ENCODE data around the gene CTPS2. TPM values are rescaled to one million over a fixed set of nuclear protein-coding genes. Genes with fewer than 3 reads are reported as not detected.
A peak's percentile ranks its signal among the peaks of the same experiment; 100 is the strongest.

The CTPS2 gene
- total and polyA plus RNA-seq, 2 donors (not counting 3 experiments of a cell fraction or from before 2014, with no cell fraction given): 7.4 to 15.7 TPM

DNA sequence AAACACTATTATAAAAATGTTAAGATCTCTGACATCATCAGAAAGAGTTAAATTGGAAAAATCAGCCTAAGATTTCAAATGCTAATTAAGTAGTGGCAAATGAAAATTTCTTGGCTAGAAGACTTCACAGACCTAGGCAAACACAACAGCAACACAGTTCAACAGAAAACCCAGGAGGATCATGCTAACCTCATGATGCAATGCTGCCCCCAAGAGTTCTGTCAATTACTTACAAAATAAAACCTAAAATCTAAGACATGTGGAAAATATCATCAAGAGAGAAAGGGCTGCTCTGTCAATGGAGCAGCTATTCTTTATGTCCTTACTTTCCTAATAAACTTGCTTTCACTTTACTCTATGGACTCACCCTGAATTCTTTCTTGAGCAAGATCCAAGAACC lies 41.5 kb downstream of the CTPS2 start:
- dilution Hi-C loops (cut with MboI; ENCODE audit: extremely low pct_ligation_motif_present, low sequenced_read_pairs) (no loop called here), intact Hi-C loops (cut with micrococcal nuclease) (loop anchor here (1.0 to 5.0 kb wide), 3 partner anchors 235 to 739 kb away; partner anchors contain the start of gene GRPR)
- Histone ChIP-seq H3K27ac (ENCODE audit: insufficient read depth, low read depth, low read length) (no peak overlapping the region), H3K4me2 (ENCODE audit: insufficient read depth, low read length) (no peak overlapping the region), H3K36me3 (ENCODE audit: control insufficient read depth in 2 of 2, extremely low read depth in 1 of 2, insufficient read depth in 2 of 2, low read length in 2 of 2) (peaks cover 0 to 3% of the 10 kb centered on the region in 2 experiments), H3K4me3 (replicated peaks in 1 of 3; ENCODE audit: insufficient read depth in 1 of 3, low read depth in 1 of 3, low read length in 3 of 3) (no peak overlapping the region), H4K20me1 (replicated peaks; ENCODE audit: control insufficient read depth, extremely low read depth, insufficient read depth, low read length) (no peaks in the 10 kb centered on the region), H3K79me2 (ENCODE audit: control insufficient read depth, insufficient read depth, low read length) (no peaks in the 10 kb centered on the region), H3K4me1 (ENCODE audit: control insufficient read depth, extremely low read depth, insufficient read depth, low read length) (no peaks in the 10 kb centered on the region), H3K9me1 (replicated peaks; ENCODE audit: control insufficient read depth, extremely low read depth, insufficient read depth, low read length) (no peaks in the 10 kb centered on the region), H3K9ac (replicated peaks; ENCODE audit: extremely low read depth, insufficient read depth, low read length) (no peak overlapping the region), H3K9me3 (replicated peaks; ENCODE audit: control insufficient read depth, insufficient read depth, low read length) (no peaks in the 10 kb centered on the region), H2AFZ (ENCODE audit: low read depth, low read length) (no peak overlapping the region), H3K27me3 (ENCODE audit: control insufficient read depth in 2 of 2, insufficient read depth in 2 of 2, low read length in 2 of 2) (no peaks in the 10 kb centered on the region)
- POLR2A ChIA-PET: interaction anchor here (0.7 kb wide), 1 partner anchor 227 kb away, joined by 6 read pairs; no protein-coding TSS in a partner anchor
- BruUV-seq (replicated peaks): no TSS peak
- TF ChIP-seq GATA2 (IDR thresholded peaks at IDR 0.05; ENCODE audit: insufficient read depth, insufficient read length, low read depth, low read length): no peak
- TF ChIP-seq, protein P1, sequence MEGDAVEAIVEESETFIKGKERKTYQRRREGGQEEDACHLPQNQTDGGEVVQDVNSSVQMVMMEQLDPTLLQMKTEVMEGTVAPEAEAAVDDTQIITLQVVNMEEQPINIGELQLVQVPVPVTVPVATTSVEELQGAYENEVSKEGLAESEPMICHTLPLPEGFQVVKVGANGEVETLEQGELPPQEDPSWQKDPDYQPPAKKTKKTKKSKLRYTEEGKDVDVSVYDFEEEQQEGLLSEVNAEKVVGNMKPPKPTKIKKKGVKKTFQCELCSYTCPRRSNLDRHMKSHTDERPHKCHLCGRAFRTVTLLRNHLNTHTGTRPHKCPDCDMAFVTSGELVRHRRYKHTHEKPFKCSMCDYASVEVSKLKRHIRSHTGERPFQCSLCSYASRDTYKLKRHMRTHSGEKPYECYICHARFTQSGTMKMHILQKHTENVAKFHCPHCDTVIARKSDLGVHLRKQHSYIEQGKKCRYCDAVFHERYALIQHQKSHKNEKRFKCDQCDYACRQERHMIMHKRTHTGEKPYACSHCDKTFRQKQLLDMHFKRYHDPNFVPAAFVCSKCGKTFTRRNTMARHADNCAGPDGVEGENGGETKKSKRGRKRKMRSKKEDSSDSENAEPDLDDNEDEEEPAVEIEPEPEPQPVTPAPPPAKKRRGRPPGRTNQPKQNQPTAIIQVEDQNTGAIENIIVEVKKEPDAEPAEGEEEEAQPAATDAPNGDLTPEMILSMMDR (IDR thresholded peaks at IDR 0.05; ENCODE audit: extremely low read depth in 1 of 2, insufficient read depth in 1 of 2, low read depth in 1 of 2, low read length in 2 of 2): peak in 1 of 2 donors; percentile 14
- no peak for TF ChIP-seq FOS (IDR thresholded peaks at IDR 0.05; ENCODE audit: borderline replicate concordance, insufficient read depth, low read length)
- DNase-seq (ENCODE audit: low read depth, low spot score) (peak; percentile 56), FAIRE-seq (peak; percentile 15)
- CTCF ChIA-PET: interaction anchor here (1.0 to 4.7 kb wide), 6 partner anchors 13 to 549 kb away, joined by 3 to 38 read pairs (median 8); partner anchors contain the start of gene GRPR

- TF ChIP-seq FOS (IDR thresholded peaks at IDR 0.05; ENCODE audit: borderline replicate concordance, insufficient read depth, low read length): no peak
- TF ChIP-seq EZH2 (IDR thresholded peaks at IDR 0.05; ENCODE audit: borderline replicate concordance, low read depth, low read length, severe bottlenecking): no peak
- TF ChIP-seq GATA2 (IDR thresholded peaks at IDR 0.05; ENCODE audit: insufficient read depth, insufficient read length, low read depth, low read length): no peak
- TF ChIP-seq POLR2A (IDR thresholded peaks at IDR 0.05; ENCODE audit: low read depth, low read length): no peak
- Histone ChIP-seq H3K4me3 (replicated peaks in 1 of 3; ENCODE audit: insufficient read depth in 1 of 3, low read depth in 1 of 3, low read length in 3 of 3) (no peak overlapping the region), H2AFZ (ENCODE audit: low read depth, low read length) (no peak overlapping the region), H3K9me3 (replicated peaks; ENCODE audit: control insufficient read depth, insufficient read depth, low read length) (no peaks in the 10 kb centered on the region), H3K4me1 (ENCODE audit: control insufficient read depth, extremely low read depth, insufficient read depth, low read length) (peaks cover 3% of the 10 kb centered on the region), H3K9ac (replicated peaks; ENCODE audit: extremely low read depth, insufficient read depth, low read length) (no peak overlapping the region), H3K9me1 (replicated peaks; ENCODE audit: control insufficient read depth, extremely low read depth, insufficient read depth, low read length) (no peaks in the 10 kb centered on the region), H3K79me2 (ENCODE audit: control insufficient read depth, insufficient read depth, low read length) (no peaks in the 10 kb centered on the region), H3K36me3 (ENCODE audit: control insufficient read depth in 2 of 2, extremely low read depth in 1 of 2, insufficient read depth in 2 of 2, low read length in 2 of 2) (peaks cover 0 to 5% of the 10 kb centered on the region in 2 experiments), H4K20me1 (replicated peaks; ENCODE audit: control insufficient read depth, extremely low read depth, insufficient read depth, low read length) (no peaks in the 10 kb centered on the region), H3K4me2 (ENCODE audit: insufficient read depth, low read length) (no peak overlapping the region), H3K27me3 (ENCODE audit: control insufficient read depth in 2 of 2, insufficient read depth in 2 of 2, low read length in 2 of 2) (no peaks in the 10 kb centered on the region), H3K27ac (ENCODE audit: insufficient read depth, low read depth, low read length) (no peak overlapping the region)
- no TSS peak for BruUV-seq (replicated peaks)
- FAIRE-seq: no peak
- POLR2A ChIA-PET: no interaction called here
- dilution Hi-C loops (cut with MboI; ENCODE audit: extremely low pct_ligation_motif_present, low sequenced_read_pairs): no loop called here
- no peak for DNase-seq (ENCODE audit: low read depth, low spot score)
- intact Hi-C loops (cut with micrococcal nuclease): loop anchor here (10.0 kb wide), 1 partner anchor 482 kb away; no protein-coding TSS in a partner anchor
- CTCF ChIA-PET: interaction anchor here (1.4 to 4.0 kb wide), 2 partner anchors 222 to 230 kb away, joined by 4 to 30 read pairs; no protein-coding TSS in a partner anchor
Measured at GRCh38 chrX:16666541-16666940, 45.9 kb downstream of the CTPS2 start.

Data from endothelial cell of umbilical vein (primary cell).